Hepatocyte (in vitro differentiated cells): Measurements from ENCODE around the gene TPM2.

Experiments used
- CTCF ChIP-seq: fragments of 200-600 bp; sonication (generic); IDR thresholded peaks from 2 replicates; pipeline ENCODE4 v1.5.1; 2016; ENCODE audit warnings: antibody characterized with exemption, mild to moderate bottlenecking; ENCODE audit not compliant: poor library complexity
- EZH2phosphoT487 ChIP-seq: fragments of 200-600 bp; sonication (generic); IDR thresholded peaks from one replicate; pipeline ENCODE4 v1.6.1; 2018; ENCODE audit warnings: antibody characterized with exemption, mild to moderate bottlenecking, low read depth, moderate library complexity; ENCODE audit not compliant: unreplicated experiment, severe bottlenecking

GRCh38 chr9:35639631-35640030, 50.1 kb downstream of the TPM2 start:
- TF ChIP-seq CTCF (no peak), EZH2phosphoT487 (no peak)
